ENCODE data around the gene ANO1.

The ANO1 gene

DNA sequence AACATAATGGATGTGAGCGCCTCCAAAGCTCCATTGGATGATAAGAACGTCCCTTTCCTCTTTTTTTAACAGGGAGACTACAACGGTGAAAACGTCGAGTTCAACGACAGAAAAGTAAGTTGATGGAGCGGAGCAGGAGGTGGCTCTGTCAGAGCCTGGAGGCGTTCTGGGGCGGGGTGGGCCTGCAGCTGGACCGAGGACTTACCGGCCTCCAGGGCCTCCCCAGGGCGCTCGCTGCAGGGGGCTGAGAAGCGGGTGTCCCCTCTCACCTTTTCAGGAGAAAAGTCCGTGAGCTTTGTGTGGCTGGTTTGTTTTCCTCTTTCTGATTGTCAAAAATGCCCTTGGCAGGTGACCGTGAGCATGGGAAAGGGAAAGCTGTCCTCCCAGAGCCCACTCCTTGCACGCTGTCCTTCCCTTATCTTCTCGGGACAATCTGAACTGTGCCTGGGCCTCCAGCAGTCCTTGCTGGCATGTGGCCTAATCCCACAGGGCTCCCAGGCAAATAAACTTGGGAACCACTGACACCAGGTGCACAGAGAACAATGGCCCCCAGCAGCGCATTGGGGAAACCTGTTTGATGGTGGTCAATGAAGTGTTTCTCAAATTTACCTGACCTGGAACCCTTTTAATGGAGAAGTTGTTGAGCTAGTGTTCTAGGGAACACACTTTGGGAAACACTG lies 38.4 kb downstream of the ANO1 start:
- H3K79me1 ChIP-seq (ENCODE audit: low read length), result no peaks in the 10 kb centered on the region
- no peak overlapping the region for H4K8ac ChIP-seq (ENCODE audit: low read depth, low read length)
- DNase-seq, result no peak
- no peaks in the 10 kb centered on the region for H3K79me2 ChIP-seq (ENCODE audit: control insufficient read depth, insufficient read depth, low read length)
- H2BK15ac ChIP-seq (replicated peaks; ENCODE audit: low read depth), result no peak overlapping the region
- no peak overlapping the region for H3K4me2 ChIP-seq (ENCODE audit: low read length)
- H2BK120ac ChIP-seq (ENCODE audit: low read depth, low read length), result no peak overlapping the region
- H2AK5ac ChIP-seq (ENCODE audit: low read length), result no peak overlapping the region
- no peak overlapping the region for H2BK5ac ChIP-seq (ENCODE audit: low read length)
- H3K4ac ChIP-seq (ENCODE audit: low read depth, low read length), result no peak overlapping the region
- H3K4me1 ChIP-seq (ENCODE audit: control insufficient read depth, low read depth, low read length), result no peaks in the 10 kb centered on the region
- no peak overlapping the region for H3K23ac ChIP-seq (ENCODE audit: low read length)
- H3K56ac ChIP-seq (ENCODE audit: low read length), result no peak overlapping the region
- WGBS (ENCODE audit: extremely low coverage, insufficient coverage, low lambda C conversion rate), result no CpG with 5 or more reads among the region's 19 CpGs
- no peak overlapping the region for H3K18ac ChIP-seq (ENCODE audit: low read length)
- H3K27ac ChIP-seq (ENCODE audit: low read depth, low read length), result no peak overlapping the region
- H3K27me3 ChIP-seq (ENCODE audit: insufficient read depth, low read length, poor library complexity), result no peaks in the 10 kb centered on the region
- no peak overlapping the region for H3K9ac ChIP-seq (ENCODE audit: low read length)
- no peak overlapping the region for H4K5ac ChIP-seq (ENCODE audit: low read length)
- no peaks in the 10 kb centered on the region for H3K36me3 ChIP-seq (ENCODE audit: control insufficient read depth, insufficient read depth, low read length)
- no peak overlapping the region for H3K4me3 ChIP-seq (ENCODE audit: low read length)

GRCh38 chr11:70117567-70118145 lies 39.5 kb downstream of the ANO1 start:
- H3K4me2 ChIP-seq (ENCODE audit: low read length), result no peak overlapping the region
- H2BK15ac ChIP-seq (replicated peaks; ENCODE audit: low read depth), result no peak overlapping the region
- no peak overlapping the region for H3K56ac ChIP-seq (ENCODE audit: low read length)
- no peaks in the 10 kb centered on the region for H3K79me1 ChIP-seq (ENCODE audit: low read length)
- H2BK120ac ChIP-seq (ENCODE audit: low read depth, low read length), result no peak overlapping the region
- H3K4ac ChIP-seq (ENCODE audit: low read depth, low read length), result no peak overlapping the region
- no peaks in the 10 kb centered on the region for H3K36me3 ChIP-seq (ENCODE audit: control insufficient read depth, insufficient read depth, low read length)
- no CpG with 5 or more reads among the region's 7 CpGs for WGBS (ENCODE audit: extremely low coverage, insufficient coverage, low lambda C conversion rate)
- H3K27me3 ChIP-seq (ENCODE audit: insufficient read depth, low read length, poor library complexity), result no peaks in the 10 kb centered on the region
- no peak overlapping the region for H3K18ac ChIP-seq (ENCODE audit: low read length)
- H3K4me1 ChIP-seq (ENCODE audit: control insufficient read depth, low read depth, low read length), result no peaks in the 10 kb centered on the region
- no peak overlapping the region for H4K8ac ChIP-seq (ENCODE audit: low read depth, low read length)
- H3K9ac ChIP-seq (ENCODE audit: low read length), result no peak overlapping the region
- H3K79me2 ChIP-seq (ENCODE audit: control insufficient read depth, insufficient read depth, low read length), result no peaks in the 10 kb centered on the region
- no peak overlapping the region for H3K27ac ChIP-seq (ENCODE audit: low read depth, low read length)
- H3K23ac ChIP-seq (ENCODE audit: low read length), result no peak overlapping the region
- no peak for DNase-seq
- no peak overlapping the region for H2AK5ac ChIP-seq (ENCODE audit: low read length)
- no peak overlapping the region for H3K4me3 ChIP-seq (ENCODE audit: low read length)
- H2BK5ac ChIP-seq (ENCODE audit: low read length), result no peak overlapping the region
- H4K5ac ChIP-seq (ENCODE audit: low read length), result no peak overlapping the region

DNA sequence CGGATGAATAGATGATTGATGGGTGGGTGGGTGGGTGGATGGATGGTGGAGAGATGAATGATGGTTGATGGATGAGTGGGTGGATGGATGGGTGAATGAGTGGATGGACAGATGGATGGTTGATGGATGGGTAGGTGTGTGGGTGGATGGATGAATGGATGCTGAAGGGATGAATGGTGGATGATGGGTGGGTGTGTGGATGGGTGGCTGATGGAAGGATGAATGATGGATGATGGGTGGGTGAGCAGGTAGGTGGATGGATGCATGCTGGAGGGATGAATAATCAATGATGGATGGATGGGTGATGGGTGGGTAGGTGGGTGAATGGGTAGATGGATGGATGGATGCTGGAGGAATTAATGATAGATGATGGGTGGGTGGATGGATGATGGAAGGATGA lies 40.5 kb downstream of the ANO1 start:
- H4K5ac ChIP-seq (ENCODE audit: low read length), result no peak overlapping the region
- H2BK15ac ChIP-seq (replicated peaks; ENCODE audit: low read depth), result no peak overlapping the region
- H3K23ac ChIP-seq (ENCODE audit: low read length), result no peak overlapping the region
- no peak overlapping the region for H3K18ac ChIP-seq (ENCODE audit: low read length)
- no CpG with 5 or more reads among the region's 1 CpG for WGBS (ENCODE audit: extremely low coverage, insufficient coverage, low lambda C conversion rate)
- no peak for DNase-seq
- H4K8ac ChIP-seq (ENCODE audit: low read depth, low read length), result no peak overlapping the region
- H3K4ac ChIP-seq (ENCODE audit: low read depth, low read length), result no peak overlapping the region
- no peaks in the 10 kb centered on the region for H3K79me2 ChIP-seq (ENCODE audit: control insufficient read depth, insufficient read depth, low read length)
- H3K36me3 ChIP-seq (ENCODE audit: control insufficient read depth, insufficient read depth, low read length), result no peaks in the 10 kb centered on the region
- H2BK5ac ChIP-seq (ENCODE audit: low read length), result no peak overlapping the region
- no peak overlapping the region for H3K4me2 ChIP-seq (ENCODE audit: low read length)
- H2AK5ac ChIP-seq (ENCODE audit: low read length), result no peak overlapping the region
- H3K27me3 ChIP-seq (ENCODE audit: insufficient read depth, low read length, poor library complexity), result no peaks in the 10 kb centered on the region
- no peak overlapping the region for H3K9ac ChIP-seq (ENCODE audit: low read length)
- no peak overlapping the region for H2BK120ac ChIP-seq (ENCODE audit: low read depth, low read length)
- no peak overlapping the region for H3K27ac ChIP-seq (ENCODE audit: low read depth, low read length)
- no peaks in the 10 kb centered on the region for H3K79me1 ChIP-seq (ENCODE audit: low read length)
- no peaks in the 10 kb centered on the region for H3K4me1 ChIP-seq (ENCODE audit: control insufficient read depth, low read depth, low read length)
- H3K56ac ChIP-seq (ENCODE audit: low read length), result no peak overlapping the region
- H3K4me3 ChIP-seq (ENCODE audit: low read length), result no peak overlapping the region

GRCh38 chr11:70119502-70119901 lies 41.4 kb downstream of the ANO1 start:
- H3K23ac ChIP-seq (ENCODE audit: low read length), result no peak overlapping the region

GRCh38 chr11:70120674-70121073 lies 42.6 kb downstream of the ANO1 start:
- H3K4me3 ChIP-seq (ENCODE audit: low read length), result no peak overlapping the region
- no peaks in the 10 kb centered on the region for H3K79me2 ChIP-seq (ENCODE audit: control insufficient read depth, insufficient read depth, low read length)
- H3K27me3 ChIP-seq (ENCODE audit: insufficient read depth, low read length, poor library complexity), result no peaks in the 10 kb centered on the region
- H3K56ac ChIP-seq (ENCODE audit: low read length), result no peak overlapping the region
- no peak overlapping the region for H3K27ac ChIP-seq (ENCODE audit: low read depth, low read length)
- H4K5ac ChIP-seq (ENCODE audit: low read length), result no peak overlapping the region
- no peaks in the 10 kb centered on the region for H3K4me1 ChIP-seq (ENCODE audit: control insufficient read depth, low read depth, low read length)
- no peak overlapping the region for H2BK5ac ChIP-seq (ENCODE audit: low read length)
- no peak overlapping the region for H2BK15ac ChIP-seq (replicated peaks; ENCODE audit: low read depth)
- no peaks in the 10 kb centered on the region for H3K36me3 ChIP-seq (ENCODE audit: control insufficient read depth, insufficient read depth, low read length)
- H3K4ac ChIP-seq (ENCODE audit: low read depth, low read length), result no peak overlapping the region
- no peak overlapping the region for H3K9ac ChIP-seq (ENCODE audit: low read length)
- H3K79me1 ChIP-seq (ENCODE audit: low read length), result no peaks in the 10 kb centered on the region
- DNase-seq, result no peak
- no peak overlapping the region for H4K8ac ChIP-seq (ENCODE audit: low read depth, low read length)
- H2AK5ac ChIP-seq (ENCODE audit: low read length), result no peak overlapping the region
- no peak overlapping the region for H3K23ac ChIP-seq (ENCODE audit: low read length)
- no peak overlapping the region for H3K4me2 ChIP-seq (ENCODE audit: low read length)
- no peak overlapping the region for H3K18ac ChIP-seq (ENCODE audit: low read length)
- no CpG with 5 or more reads among the region's 11 CpGs for WGBS (ENCODE audit: extremely low coverage, insufficient coverage, low lambda C conversion rate)
- no peak overlapping the region for H2BK120ac ChIP-seq (ENCODE audit: low read depth, low read length)

More at GRCh38 chr11:70119502-70119901, 41.4 kb downstream of the ANO1 start:
- Histone ChIP-seq H3K18ac (ENCODE audit: low read length) (no peak overlapping the region), H2BK5ac (ENCODE audit: low read length) (no peak overlapping the region), H3K4ac (ENCODE audit: low read depth, low read length) (no peak overlapping the region), H4K5ac (ENCODE audit: low read length) (no peak overlapping the region), H2BK15ac (replicated peaks; ENCODE audit: low read depth) (no peak overlapping the region), H3K36me3 (ENCODE audit: control insufficient read depth, insufficient read depth, low read length) (no peaks in the 10 kb centered on the region), H3K4me2 (ENCODE audit: low read length) (no peak overlapping the region), H2BK120ac (ENCODE audit: low read depth, low read length) (no peak overlapping the region), H3K79me2 (ENCODE audit: control insufficient read depth, insufficient read depth, low read length) (no peaks in the 10 kb centered on the region), H3K9ac (ENCODE audit: low read length) (no peak overlapping the region), H3K4me3 (ENCODE audit: low read length) (no peak overlapping the region), H3K27ac (ENCODE audit: low read depth, low read length) (no peak overlapping the region), H3K27me3 (ENCODE audit: insufficient read depth, low read length, poor library complexity) (no peaks in the 10 kb centered on the region), H3K79me1 (ENCODE audit: low read length) (no peaks in the 10 kb centered on the region), H3K4me1 (ENCODE audit: control insufficient read depth, low read depth, low read length) (no peaks in the 10 kb centered on the region), H3K56ac (ENCODE audit: low read length) (no peak overlapping the region), H2AK5ac (ENCODE audit: low read length) (no peak overlapping the region), H4K8ac (ENCODE audit: low read depth, low read length) (no peak overlapping the region)
- WGBS (ENCODE audit: extremely low coverage, insufficient coverage, low lambda C conversion rate), result 100% methylated on average over 2 of the region's 2 CpGs
- DNase-seq, result no peak
